ENCODE data around the gene UBA52.
"Not testable (repeated sequence)": the region's sequence is repeated elsewhere in the genome, so short reads cannot be mapped to it uniquely, and the experiment has no call there.

UBA52 gene

GRCh38 chr19:18571564-18572344 lies at the start of gene UBA52:
UBA52 (plus strand) TSS chr19:18571857; CDS start chr19:18573301, 1,444 bp downstream.
- peak; percentile 98 for DNase-seq

- DNase-seq = peak; percentile 100
Observed at GRCh38 chr19:18522124-18522861, 49.4 kb upstream of the UBA52 start.

- not testable (repeated sequence) for DNase-seq
Observed at GRCh38 chr19:18522862-18523440, 48.7 kb upstream of the UBA52 start.

GRCh38 chr19:18523841-18524240 lies 47.8 kb upstream of the UBA52 start:
- DNase-seq = no peak

GRCh38 chr19:18526316-18526715 lies 45.3 kb upstream of the UBA52 start:
- no peak for DNase-seq

- no peak for DNase-seq
Observed at GRCh38 chr19:18529782-18530181, 41.9 kb upstream of the UBA52 start.

- no peak for DNase-seq
Observed at GRCh38 chr19:18531485-18531884, 40.2 kb upstream of the UBA52 start.

GRCh38 chr19:18532168-18532890 lies 39.3 kb upstream of the UBA52 start:
- DNase-seq = no peak

GRCh38 chr19:18533058-18533457 lies 38.6 kb upstream of the UBA52 start:
- DNase-seq = no peak

- DNase-seq = no peak
Observed at GRCh38 chr19:18536475-18536874, 35.2 kb upstream of the UBA52 start.

- no peak for DNase-seq
Observed at GRCh38 chr19:18537431-18537830, 34.2 kb upstream of the UBA52 start.

- no peak for DNase-seq
Observed at GRCh38 chr19:18538115-18538514, 33.5 kb upstream of the UBA52 start.

GRCh38 chr19:18539372-18539771 lies 32.3 kb upstream of the UBA52 start:
- no peak for DNase-seq

- DNase-seq = not testable (repeated sequence)
Observed at GRCh38 chr19:18540200-18540599, 31.5 kb upstream of the UBA52 start.

GRCh38 chr19:18541258-18541991 lies 30.2 kb upstream of the UBA52 start:
- DNase-seq = no peak

- DNase-seq = no peak
Observed at GRCh38 chr19:18541992-18542940, 29.4 kb upstream of the UBA52 start.

GRCh38 chr19:18542941-18543813 lies 28.5 kb upstream of the UBA52 start, which contains the start of gene FKBP8:
FKBP8 (minus strand) TSS chr19:18543573; CDS start chr19:18541970, 1,603 bp downstream.
- DNase-seq = peak; percentile 86

GRCh38 chr19:18543814-18544475 lies 27.7 kb upstream of the UBA52 start:
- DNase-seq = peak; percentile 37

- no peak for DNase-seq
Observed at GRCh38 chr19:18551631-18552030, 20.0 kb upstream of the UBA52 start.
